RWPE1 (cell line): ENCODE results near the gene DPM3.
A peak's percentile ranks its signal among the peaks of the same experiment; 100 is the strongest.

ENCODE experiments used
- CTCF ChIA-PET: fragments of 350-600 bp; sonication (Branson Sonifier 250); formaldehyde crosslinking; extraction: SDS; loops from one replicate; lab custom pipeline; 2021; lab: Yijun Ruan, JAX
- POLR2A ChIA-PET: fragments of 400-600 bp; formaldehyde crosslinking; extraction: SDS; loops from one replicate; lab custom pipeline; 2020; ENCODE audit warnings: antibody characterized with exemption; ENCODE audit not compliant: low non-redundant PET; lab: Yijun Ruan, JAX
- DNase-seq: peaks from one replicate; pipeline ENCODE4 v3.0.0; 2012; ENCODE audit warnings: low spot score
- H3K27ac ChIP-seq: fragments of 450-650 bp; 2 replicates; pipeline ENCODE4 v1.5.1; 2017
- TF ChIP-seq, protein P1 (sequence below): fragments of 450-650 bp; conservative IDR thresholded peaks from 2 replicates; pipeline ENCODE4 v1.5.1; 2017; ENCODE audit warnings: low read depth, mild to moderate bottlenecking

The DPM3 gene

DNA sequence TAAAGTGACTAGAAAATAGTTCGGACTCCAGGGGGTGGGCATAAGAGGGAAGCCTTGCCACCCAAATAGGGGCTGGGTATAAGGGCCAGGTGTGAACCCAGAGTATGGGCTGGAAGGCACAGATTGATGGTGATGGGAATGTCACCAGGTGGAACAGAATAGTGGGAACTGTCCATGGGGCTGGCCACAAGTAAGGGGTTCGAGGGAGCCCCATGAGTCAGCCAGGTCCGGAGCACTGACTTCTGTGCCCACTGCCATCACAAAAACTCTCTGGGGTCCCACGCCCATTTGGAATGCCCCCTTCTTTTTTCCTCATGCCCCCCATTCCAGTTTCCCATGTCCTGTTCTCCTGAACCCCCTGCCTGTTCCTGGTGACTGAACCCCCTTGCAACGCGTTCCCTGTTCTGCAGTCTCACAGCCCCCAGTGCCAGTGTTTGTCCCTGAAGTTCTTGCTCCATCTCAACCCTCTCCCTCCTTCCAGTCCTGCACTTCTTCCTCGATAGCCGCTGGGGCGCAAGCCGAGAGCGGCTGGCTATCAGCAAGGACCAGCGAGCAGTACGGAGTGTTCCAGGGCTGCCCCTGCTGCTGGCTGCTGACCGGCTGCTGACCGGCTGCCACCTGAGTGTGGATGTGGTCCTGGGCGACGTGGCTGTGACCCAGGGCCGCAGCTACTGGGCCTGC is 41.2 kb upstream of the DPM3 start:
- ChIA-PET CTCF (interaction anchor here (0.6 to 0.7 kb wide), 2 partner anchors 9 to 545 kb away, joined by 3 to 4 read pairs; partner anchors contain the start of gene KRTCAP2), POLR2A (no interaction called here)
- no peak for DNase-seq
- peak overlapping the region; percentile 8; the same call in 1 of the 2 replicates for H3K27ac ChIP-seq
- TF ChIP-seq, protein P1, sequence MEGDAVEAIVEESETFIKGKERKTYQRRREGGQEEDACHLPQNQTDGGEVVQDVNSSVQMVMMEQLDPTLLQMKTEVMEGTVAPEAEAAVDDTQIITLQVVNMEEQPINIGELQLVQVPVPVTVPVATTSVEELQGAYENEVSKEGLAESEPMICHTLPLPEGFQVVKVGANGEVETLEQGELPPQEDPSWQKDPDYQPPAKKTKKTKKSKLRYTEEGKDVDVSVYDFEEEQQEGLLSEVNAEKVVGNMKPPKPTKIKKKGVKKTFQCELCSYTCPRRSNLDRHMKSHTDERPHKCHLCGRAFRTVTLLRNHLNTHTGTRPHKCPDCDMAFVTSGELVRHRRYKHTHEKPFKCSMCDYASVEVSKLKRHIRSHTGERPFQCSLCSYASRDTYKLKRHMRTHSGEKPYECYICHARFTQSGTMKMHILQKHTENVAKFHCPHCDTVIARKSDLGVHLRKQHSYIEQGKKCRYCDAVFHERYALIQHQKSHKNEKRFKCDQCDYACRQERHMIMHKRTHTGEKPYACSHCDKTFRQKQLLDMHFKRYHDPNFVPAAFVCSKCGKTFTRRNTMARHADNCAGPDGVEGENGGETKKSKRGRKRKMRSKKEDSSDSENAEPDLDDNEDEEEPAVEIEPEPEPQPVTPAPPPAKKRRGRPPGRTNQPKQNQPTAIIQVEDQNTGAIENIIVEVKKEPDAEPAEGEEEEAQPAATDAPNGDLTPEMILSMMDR = no peak

DNA sequence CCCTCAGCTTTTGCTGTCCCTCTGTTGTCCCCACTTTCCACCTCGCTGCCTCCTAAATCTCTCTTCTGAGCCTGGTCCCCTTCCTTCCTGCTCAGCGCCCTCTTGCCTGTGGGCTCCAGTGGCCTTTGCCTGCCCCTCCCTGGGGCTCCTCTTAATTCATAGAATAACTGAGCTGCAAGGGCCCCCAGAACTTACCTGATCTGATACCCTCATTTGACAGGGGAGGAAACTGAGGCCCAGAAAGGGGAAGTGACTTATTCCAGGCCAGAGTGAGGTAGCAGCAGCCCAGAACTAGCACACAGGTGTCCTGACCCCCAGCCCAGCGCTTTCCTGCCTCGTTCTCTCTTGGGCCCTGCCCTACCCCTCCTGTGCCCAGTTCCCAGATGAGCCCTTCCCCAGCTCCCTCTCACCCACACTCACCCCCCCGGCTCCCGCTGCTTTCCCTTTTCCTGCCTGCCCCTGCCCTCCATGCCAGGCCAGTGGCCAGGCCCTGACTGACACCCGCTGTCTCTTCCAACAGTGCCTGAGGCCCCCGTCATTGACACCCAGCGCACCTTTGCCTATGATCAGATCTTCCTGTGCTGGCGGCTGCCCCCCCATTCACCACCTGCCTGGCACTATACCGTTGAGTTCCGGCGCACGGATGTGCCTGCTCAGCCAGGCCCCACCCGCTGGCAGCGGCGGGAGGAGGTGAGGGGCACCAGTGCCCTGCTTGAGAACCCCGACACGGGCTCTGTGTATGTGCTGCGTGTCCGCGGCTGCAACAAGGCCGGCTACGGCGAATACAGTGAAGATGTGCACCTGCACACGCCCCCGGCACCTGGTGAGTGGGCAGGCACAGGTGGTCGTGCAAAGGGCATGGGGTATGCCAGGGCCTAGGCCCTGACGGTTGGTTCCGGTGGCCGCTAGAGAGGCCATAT is 39.0 kb upstream of the DPM3 start:
- H3K27ac ChIP-seq = peak overlapping the region; percentile 87
- CTCF ChIA-PET = interaction anchor here (3.1 kb wide), 1 partner anchor 14 kb away, joined by 8 read pairs; no protein-coding TSS in a partner anchor
- TF ChIP-seq, protein P1 = no peak
- no peak for DNase-seq
- POLR2A ChIA-PET = no interaction called here

DNA sequence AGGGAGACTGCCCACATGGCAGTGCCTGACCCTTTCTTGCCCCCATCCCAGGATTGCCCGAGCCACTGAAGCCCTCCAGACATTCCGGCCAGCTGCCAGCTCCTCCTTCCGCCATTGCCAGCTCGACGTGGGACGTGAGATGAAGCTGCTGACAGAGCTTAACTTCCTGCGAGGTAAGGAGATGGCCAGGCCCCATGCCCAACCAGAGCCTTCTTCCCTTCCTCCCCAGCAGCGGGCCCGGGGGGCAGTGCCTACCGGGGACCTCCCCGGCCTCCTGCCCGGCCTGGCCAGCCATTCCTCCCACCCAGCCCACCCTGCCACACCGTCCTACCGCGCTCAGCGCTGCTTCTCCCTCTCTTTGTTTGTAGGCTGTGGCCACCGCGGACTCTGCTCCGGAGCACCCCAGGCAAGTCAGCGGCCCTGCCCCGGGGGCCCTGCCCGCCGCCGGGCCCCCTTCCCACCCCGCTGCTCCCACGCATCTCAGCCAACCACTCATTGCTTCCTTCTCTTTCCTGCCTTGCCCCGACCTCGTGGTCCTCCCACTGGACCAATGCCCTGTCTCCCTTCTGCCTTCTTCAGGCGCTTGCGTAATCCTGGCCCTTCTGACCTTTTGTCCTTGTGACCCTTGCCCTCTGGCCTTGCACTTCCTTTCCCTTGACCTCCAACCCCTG is 38.2 kb upstream of the DPM3 start:
- ChIA-PET POLR2A (no interaction called here), CTCF (interaction anchor here (3.1 kb wide), 1 partner anchor 15 kb away, joined by 8 read pairs; no protein-coding TSS in a partner anchor)
- DNase-seq = no peak
- TF ChIP-seq, protein P1 = no peak
- peak overlapping the region; percentile 87 for H3K27ac ChIP-seq

DNA sequence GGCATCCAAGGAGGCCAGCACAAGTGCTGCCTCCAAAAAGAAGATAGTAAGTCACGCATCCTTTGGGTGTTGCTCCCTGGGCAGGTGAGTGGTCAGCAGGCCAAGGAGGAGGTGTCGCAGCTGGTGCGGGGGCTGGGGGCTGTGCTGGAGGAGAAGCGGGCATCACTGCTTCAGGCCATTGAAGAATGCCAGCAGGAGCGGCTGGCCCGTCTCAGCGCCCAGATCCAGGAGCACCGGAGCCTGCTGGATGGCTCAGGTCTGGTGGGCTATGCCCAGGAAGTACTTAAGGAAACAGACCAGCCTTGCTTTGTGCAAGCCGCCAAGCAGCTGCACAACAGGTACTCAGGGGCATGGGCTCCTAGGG is 37.6 kb upstream of the DPM3 start:
- DNase-seq = no peak
- peak overlapping the region; percentile 87 for H3K27ac ChIP-seq
- CTCF ChIA-PET = interaction anchor here (1.1 to 3.1 kb wide), 6 partner anchors 9 to 43 kb away, joined by 4 to 24 read pairs (median 6); no protein-coding TSS in a partner anchor
- POLR2A ChIA-PET = no interaction called here
- TF ChIP-seq, protein P1 = no peak

DNA sequence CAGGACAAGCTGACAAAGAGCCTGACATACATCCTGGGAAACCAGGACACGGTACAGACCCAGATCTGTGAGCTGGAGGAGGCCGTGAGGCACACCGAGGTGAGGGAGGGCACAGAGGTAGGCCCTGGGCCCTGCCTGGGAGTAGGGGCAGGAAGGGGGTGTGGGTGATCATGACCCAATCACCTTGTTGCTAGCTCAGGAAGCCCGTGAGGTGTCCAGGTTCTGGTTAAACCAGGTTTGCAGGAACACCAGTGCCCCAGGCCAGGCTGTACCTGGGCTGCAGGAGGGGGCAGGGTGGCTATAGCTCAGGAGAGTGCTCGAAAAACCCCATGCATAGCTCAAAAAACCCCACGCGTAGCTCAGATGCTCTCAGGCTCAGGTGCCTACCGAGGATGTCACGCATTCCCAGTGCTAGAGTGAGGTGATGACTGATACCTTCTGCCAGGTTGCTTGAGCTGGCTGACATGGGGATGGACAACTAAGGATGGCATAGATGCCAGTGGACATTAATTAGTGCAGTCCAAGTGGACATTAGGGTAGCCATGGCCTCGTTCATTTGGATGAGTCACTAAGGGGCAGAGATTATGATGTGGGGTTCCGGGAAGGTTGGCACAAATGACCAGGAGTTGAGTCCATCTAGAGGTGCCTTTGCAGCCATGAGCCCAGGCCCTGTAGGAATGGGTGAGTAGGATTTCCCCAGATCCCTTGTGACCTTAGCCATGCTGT is 37.0 kb upstream of the DPM3 start:
- CTCF ChIA-PET = interaction anchor here (0.6 to 1.3 kb wide), 8 partner anchors 9 to 1231 kb away, joined by 3 to 24 read pairs (median 4); no protein-coding TSS in a partner anchor
- H3K27ac ChIP-seq = peak overlapping the region; percentile 87
- TF ChIP-seq, protein P1 = no peak
- DNase-seq = peak; percentile 76
- POLR2A ChIA-PET = interaction anchor here (0.5 to 0.8 kb wide), 2 partner anchors 17 to 205 kb away, joined by 3 to 5 read pairs; no protein-coding TSS in a partner anchor
